K562 (cell line): ENCODE data around the gene KAT2B.

Experiments used
- CTCF ChIP-seq, 3 experiments: IDR thresholded peaks in 2 of 3; conservative IDR thresholded peaks in 1 of 3; 2 replicates each; pipeline ENCODE4 v1.5.1; 2011 to 2012; ENCODE audit warnings: low read length in 3 of 3, mild to moderate bottlenecking in 3 of 3, control low read depth in 2 of 3, improper control_type of control experiment in 1 of 3, inconsistent platforms in 1 of 3, low read depth in 1 of 3, mixed read lengths in 1 of 3, moderate library complexity in 1 of 3; ENCODE audit not compliant: insufficient read depth in 2 of 3
- EZH2 ChIP-seq: IDR thresholded peaks from 2 replicates; pipeline ENCODE4 v1.6.1; 2012; ENCODE audit warnings: low read depth, mild to moderate bottlenecking, inconsistent platforms, low read length, borderline replicate concordance
- RAD21 ChIP-seq, 2 experiments: fragments of 250-450 bp in 1 of 2; fragments of 450-650 bp in 1 of 2; sonication (Bioruptor Pico) in 1 of 2; formaldehyde crosslinking in 1 of 2; IDR thresholded peaks in 1 of 2; conservative IDR thresholded peaks in 1 of 2; 2 replicates each; pipeline versions ENCODE4 v1.4.0 to v1.8.0; 2020 to 2022; ENCODE audit warnings: mild to moderate bottlenecking in 2 of 2, moderate library complexity in 1 of 2
- STAT5B ChIP-seq: fragments of 250-450 bp; sonication (Bioruptor Pico); IDR thresholded peaks from 2 replicates; pipeline ENCODE4 v1.8.0; 2021; ENCODE audit warnings: mild to moderate bottlenecking, inconsistent platforms
- YY1 ChIP-seq, 3 experiments: IDR thresholded peaks; 2 replicates each; pipeline ENCODE4 v1.6.1; 2011; ENCODE audit warnings: low read length in 2 of 3, mild to moderate bottlenecking in 2 of 3, moderate library complexity in 2 of 3, borderline replicate concordance in 1 of 3, control low read depth in 1 of 3, low read depth in 1 of 3; ENCODE audit not compliant: insufficient read depth in 3 of 3, insufficient replicate concordance in 2 of 3, control insufficient read depth in 1 of 3, insufficient read length in 1 of 3; ENCODE audit errors: extremely low read depth in 1 of 3

GRCh38 chr3:20186600-20187004, 146.4 kb downstream of the KAT2B start:
- TF ChIP-seq CTCF (IDR thresholded peaks at IDR 0.05 in 2 of 3, conservative IDR thresholded peaks at IDR 0.05 in 1 of 3; ENCODE audit: insufficient read depth in 2 of 3, low read depth in 1 of 3, low read length in 3 of 3) = no peak
- no peak for TF ChIP-seq YY1 (IDR thresholded peaks at IDR 0.05; ENCODE audit: borderline replicate concordance in 1 of 3, control insufficient read depth in 1 of 3, extremely low read depth in 1 of 3, insufficient read depth in 3 of 3, insufficient read length in 1 of 3, insufficient replicate concordance in 2 of 3, low read depth in 1 of 3, low read length in 2 of 3)
- no peak for TF ChIP-seq STAT5B (CRISPR knock-in tag)
- TF ChIP-seq RAD21 (CRISPR knock-in tag; conservative IDR thresholded peaks at IDR 0.05 in 1 of 2, IDR thresholded peaks at IDR 0.05 in 1 of 2) = no peak
- no peak for TF ChIP-seq EZH2
